H1 (cell line): ENCODE data around the gene DES. TPM values are rescaled to one million over a fixed set of nuclear protein-coding genes. Genes with fewer than 3 reads are reported as not detected.

ENCODE experiments used
- CTCF ChIA-PET: fragments of 300-600 bp; sonication (Branson Sonifier 250); formaldehyde crosslinking; loops from one replicate; lab custom pipeline; 2021; ENCODE audit not compliant: partially characterized antibody; lab: Charles Lee
- POLR2A ChIA-PET: fragments of 300-600 bp; sonication (Branson Sonifier 250); formaldehyde crosslinking; loops from one replicate; lab custom pipeline; 2021; ENCODE audit warnings: inconsistent platforms; ENCODE audit not compliant: partially characterized antibody; lab: Charles Lee
- DNase-seq, 2 experiments: peaks; one replicate each; pipeline versions ENCODE4 v3.0.0 to v3.0.0-alpha.2; 2010 to 2022; ENCODE audit warnings: low spot score in 2 of 2, low read depth in 1 of 2, mixed read lengths in 1 of 2
- FAIRE-seq: peaks from 2 replicates; lab custom pipeline; 2011; peaks lifted over from hg19 to GRCh38; lab: Jason Lieb, UNC
- H2AFZ ChIP-seq: 2 replicates; pipeline ENCODE4 v1.8.1; 2012; ENCODE audit warnings: low read length, inconsistent platforms
- H2AK5ac ChIP-seq: 2 replicates; pipeline ENCODE4 v1.6.1; 2013; ENCODE audit warnings: low read depth, low read length
- H2BK120ac ChIP-seq: replicated peaks from 2 replicates; pipeline ENCODE3; 2013; ENCODE audit warnings: low read depth, low read length, inconsistent platforms
- H2BK12ac ChIP-seq: 2 replicates; pipeline ENCODE4 v1.6.1; 2013; ENCODE audit warnings: low read depth, low read length
- H2BK15ac ChIP-seq: 2 replicates; pipeline ENCODE4 v1.6.1; 2013; ENCODE audit warnings: low read length
- H2BK20ac ChIP-seq: 2 replicates; pipeline ENCODE4 v1.6.1; 2013; ENCODE audit warnings: low read length
- H2BK5ac ChIP-seq: 2 replicates; pipeline ENCODE4 v1.6.1; 2013; ENCODE audit warnings: low read depth, low read length
- H3K14ac ChIP-seq: 2 replicates; pipeline ENCODE4 v1.6.1; 2013; ENCODE audit warnings: inconsistent platforms; ENCODE audit not compliant: insufficient read length
- H3K18ac ChIP-seq: 2 replicates; pipeline ENCODE4 v1.6.1; 2013; ENCODE audit warnings: low read length; ENCODE audit errors: extremely low read depth
- H3K23ac ChIP-seq: 2 replicates; pipeline ENCODE4 v1.6.1; 2013; ENCODE audit warnings: inconsistent platforms; ENCODE audit not compliant: insufficient read length
- H3K23me2 ChIP-seq: 2 replicates; pipeline ENCODE4 v1.6.1; 2013; ENCODE audit warnings: low read depth, low read length
- H3K27ac ChIP-seq: 2 replicates; pipeline ENCODE4 v1.6.1; 2011; ENCODE audit warnings: low read depth, low read length, inconsistent platforms
- H3K27me3 ChIP-seq, 4 experiments: replicated peaks in 1 of 4; 1 replicate in 1 of 4; 2 replicates in 3 of 4; pipeline versions ENCODE4 v1.6.1 to v1.8.1; 2011 to 2013; ENCODE audit warnings: low read length in 3 of 4, mild to moderate bottlenecking in 3 of 4, inconsistent platforms in 2 of 4, mixed read lengths in 2 of 4, moderate library complexity in 1 of 4; ENCODE audit not compliant: control insufficient read depth in 3 of 4, insufficient read depth in 3 of 4; ENCODE audit errors: extremely low read depth in 1 of 4
- H3K36me3 ChIP-seq, 4 experiments: 2 replicates each; pipeline versions ENCODE4 v1.6.1 to v1.8.1; 2011 to 2013; ENCODE audit warnings: mild to moderate bottlenecking in 4 of 4, low read length in 3 of 4, moderate library complexity in 2 of 4, control low read depth in 1 of 4, inconsistent platforms in 1 of 4; ENCODE audit not compliant: insufficient read depth in 4 of 4, control insufficient read depth in 2 of 4
- H3K4ac ChIP-seq: replicated peaks from 2 replicates; pipeline ENCODE3; 2013; ENCODE audit warnings: low read length, low read depth, mixed read lengths, inconsistent platforms; ENCODE audit not compliant: insufficient read length
- H3K4me1 ChIP-seq, 4 experiments: replicated peaks in 1 of 4; 1 replicate in 1 of 4; 2 replicates in 3 of 4; pipeline versions ENCODE4 v1.6.1 to v1.8.1; 2011 to 2013; ENCODE audit warnings: low read length in 3 of 4, inconsistent platforms in 2 of 4, mixed read lengths in 1 of 4; ENCODE audit not compliant: insufficient read depth in 4 of 4, control insufficient read depth in 3 of 4
- H3K4me2 ChIP-seq, 2 experiments: 2 replicates each; pipeline versions ENCODE4 v1.6.1 to v1.8.1; 2011 to 2013; ENCODE audit warnings: low read depth in 2 of 2, low read length in 2 of 2, control low read depth in 1 of 2, inconsistent platforms in 1 of 2, mild to moderate bottlenecking in 1 of 2; ENCODE audit not compliant: insufficient read depth in 1 of 2
- H3K4me3 ChIP-seq, 4 experiments: fragments of 200-600, 300-600 bp in 1 of 4; sonication (generic), shearing (Covaris generic), sonication (Bioruptor Twin) in 1 of 4; 2 replicates each; pipeline versions ENCODE4 v1.5.1 to v1.8.1; 2011 to 2016; ENCODE audit warnings: low read length in 4 of 4, low read depth in 3 of 4, control low read depth in 2 of 4, inconsistent platforms in 2 of 4, mild to moderate bottlenecking in 2 of 4, mixed read lengths in 1 of 4, moderate library complexity in 1 of 4; ENCODE audit not compliant: insufficient read depth in 2 of 4; ENCODE audit errors: extremely low read depth in 1 of 4
- H3K56ac ChIP-seq: replicated peaks from 2 replicates; pipeline ENCODE3; 2013; ENCODE audit warnings: low read depth, mild to moderate bottlenecking, mixed read lengths, low read length, inconsistent platforms; ENCODE audit not compliant: insufficient read length
- H3K79me1 ChIP-seq: 2 replicates; pipeline ENCODE4 v1.6.1; 2013; ENCODE audit warnings: low read depth, low read length, control low read depth
- H3K79me2 ChIP-seq, 2 experiments: 2 replicates each; pipeline versions ENCODE4 v1.6.1 to v1.8.1; 2012 to 2013; ENCODE audit warnings: low read length in 2 of 2, mild to moderate bottlenecking in 2 of 2, inconsistent platforms in 1 of 2; ENCODE audit not compliant: insufficient read depth in 2 of 2, control insufficient read depth in 1 of 2
- H3K9ac ChIP-seq, 4 experiments: replicated peaks in 1 of 4; 1 replicate in 1 of 4; 2 replicates in 3 of 4; pipeline versions ENCODE4 v1.6.1 to v1.8.1; 2011 to 2013; ENCODE audit warnings: low read depth in 3 of 4, low read length in 3 of 4, control low read depth in 2 of 4, mild to moderate bottlenecking in 2 of 4, moderate library complexity in 2 of 4, inconsistent platforms in 1 of 4; ENCODE audit errors: extremely low read depth in 1 of 4
- H3K9me3 ChIP-seq, 2 experiments: 2 replicates each; pipeline versions ENCODE4 v1.6.1 to v1.8.1; 2012 to 2013; ENCODE audit warnings: mild to moderate bottlenecking in 2 of 2, moderate library complexity in 2 of 2, control low read depth in 1 of 2, inconsistent platforms in 1 of 2, low read depth in 1 of 2, low read length in 1 of 2, mixed read lengths in 1 of 2; ENCODE audit not compliant: insufficient read depth in 2 of 2
- H4K20me1 ChIP-seq, 2 experiments: replicated peaks in 1 of 2; 2 replicates each; pipeline versions ENCODE3 to v1.8.1; 2011 to 2013; ENCODE audit warnings: inconsistent platforms in 2 of 2, low read length in 2 of 2, mild to moderate bottlenecking in 1 of 2; ENCODE audit not compliant: insufficient read depth in 2 of 2, control insufficient read depth in 1 of 2
- H4K5ac ChIP-seq: 2 replicates; pipeline ENCODE4 v1.6.1; 2013; ENCODE audit warnings: low read length, low read depth, mixed read lengths, inconsistent platforms; ENCODE audit not compliant: insufficient read length
- H4K8ac ChIP-seq: 2 replicates; pipeline ENCODE4 v1.8.0; 2013; ENCODE audit warnings: mild to moderate bottlenecking, moderate library complexity, low read length, inconsistent platforms; ENCODE audit not compliant: insufficient read depth; ENCODE audit errors: extremely low read depth
- H4K91ac ChIP-seq: replicated peaks from 2 replicates; pipeline ENCODE3; 2013; ENCODE audit warnings: low read length, mixed read lengths, inconsistent platforms; ENCODE audit not compliant: insufficient read length
- ASH2L ChIP-seq: fragments of 200-600, 300-600 bp; sonication (generic); IDR thresholded peaks from one replicate; pipeline ENCODE4 v1.7.1; 2017; ENCODE audit warnings: low read length
- BACH1 ChIP-seq: IDR thresholded peaks from 2 replicates; pipeline ENCODE4 v1.6.1; 2012; ENCODE audit warnings: low read length, improper control_type of control experiment
- CTBP2 ChIP-seq: IDR thresholded peaks from 2 replicates; pipeline ENCODE4 v1.7.0; 2011; ENCODE audit warnings: borderline replicate concordance, mild to moderate bottlenecking, moderate library complexity, mixed read lengths, low read length; ENCODE audit not compliant: insufficient read depth, insufficient read length
- CTCF ChIP-seq, 3 experiments: IDR thresholded peaks; 1 replicate in 2 of 3; 2 replicates in 1 of 3; pipeline versions ENCODE4 v1.5.1 to v1.6.1; 2011; ENCODE audit warnings: low read length in 3 of 3, mild to moderate bottlenecking in 3 of 3, inconsistent platforms in 2 of 3, low read depth in 1 of 3, moderate library complexity in 1 of 3; ENCODE audit not compliant: insufficient read depth in 1 of 3; ENCODE audit errors: control extremely low read depth in 1 of 3
- RAD21 ChIP-seq, 2 experiments: IDR thresholded peaks in 1 of 2; conservative IDR thresholded peaks in 1 of 2; 2 replicates each; pipeline ENCODE4 v1.6.1; 2011; ENCODE audit warnings: low read depth in 2 of 2, low read length in 2 of 2, improper control_type of control experiment in 1 of 2, inconsistent platforms in 1 of 2, mild to moderate bottlenecking in 1 of 2, moderate library complexity in 1 of 2
- SAP30 ChIP-seq: fragments of 300-600 bp; sonication (generic); IDR thresholded peaks from 2 replicates; pipeline ENCODE4 v1.7.1; 2012; ENCODE audit warnings: low read length, moderate library complexity, mild to moderate bottlenecking, inconsistent platforms; ENCODE audit not compliant: insufficient read depth, insufficient replicate concordance
- TBP ChIP-seq: IDR thresholded peaks from 2 replicates; pipeline ENCODE4 v1.6.1; 2011; ENCODE audit warnings: low read depth, low read length, improper control_type of control experiment
- WGBS, 2 experiments: shearing (Covaris generic) in 1 of 2; methylation state at CpG; one replicate each; pipeline versions ENCODE4 v1.1.6 to v1.1.7; 2013 to 2015; ENCODE audit warnings: low lambda C conversion rate in 2 of 2, mixed read lengths in 2 of 2, inconsistent platforms in 1 of 2, low coverage in 1 of 2, missing lambda C conversion rate in 1 of 2; ENCODE audit not compliant: insufficient replicate concordance in 2 of 2, insufficient coverage in 1 of 2, insufficient read length in 1 of 2; ENCODE audit errors: extremely low coverage in 1 of 2, missing lambda C conversion rate in 1 of 2; 5-methylcytosine and 5-hydroxymethylcytosine counted together
- polyA plus RNA-seq, 7 experiments: library from polyadenylated mRNA; depleted of rRNA in 3 of 7; stranded (reverse) in 5 of 7; unstranded in 2 of 7; fragments of >200 nt in 5 of 7; fragments of 200-250 nt in 2 of 7; gene quantifications; 1 replicate in 5 of 7; 2 replicates in 1 of 7; 4 replicates in 1 of 7; pipeline versions ENCODE4 v1.2.1 to v1.2.3, GENCODE V29; 2011 to 2013; ENCODE audit warnings: missing spikeins in 2 of 7, mixed read lengths in 2 of 7
- total RNA-seq: library from RNA; stranded (reverse); fragmentation: NEBNext Ultra II Directional; extraction: Animal tissue kit (Norgen Biotek cat#: 25700); gene quantifications from 2 replicates; pipeline ENCODE4 v1.2.1, GENCODE V29; 2021

Gene DES
- total and polyA plus RNA-seq, 2 of the 8 experiments (the other 6 are each of a cell fraction or from before 2014, with no cell fraction given), result 1.8 to 4.3 TPM

GRCh38 chr2:219433666-219434467 lies 15.7 kb downstream of the DES start:
- FAIRE-seq (peak; percentile 97), DNase-seq (peak; percentile 63 to 87)
- WGBS, 2 experiments, result 31% methylated on average over 16 of the region's 16 CpGs; no CpG with 5 or more reads in 1 of the 2 experiments
- peak overlapping the region; percentile 90 to 94 for H3K4me2 ChIP-seq
- peak overlapping the region; percentile 98 for H4K91ac ChIP-seq
- no peaks in the 10 kb centered on the region for H3K79me2 ChIP-seq
- peak overlapping the region; percentile 63 for H4K5ac ChIP-seq
- H3K4me1 ChIP-seq, result peaks cover 0 to 13% (median 7%) of the 10 kb centered on the region in 4 experiments; a peak in 5 of 7 replicates
- H2BK12ac ChIP-seq, result peak overlapping the region; percentile 5; the same call in 1 of the 2 replicates
- no peak overlapping the region for H3K27ac ChIP-seq
- peaks cover 0 to 15% (median 12%) of the 10 kb centered on the region in 4 experiments; a peak in 6 of 7 replicates for H3K27me3 ChIP-seq
- no peaks in the 10 kb centered on the region for H3K36me3 ChIP-seq
- H3K56ac ChIP-seq, result no peak overlapping the region
- H2BK20ac ChIP-seq, result no peak overlapping the region; the same call in 1 of the 2 replicates
- H4K8ac ChIP-seq, result peak overlapping the region; percentile 66
- H3K23ac ChIP-seq, result no peak overlapping the region
- H2AFZ ChIP-seq, result peak overlapping the region; percentile 64; the same call in 1 of the 2 replicates
- peak overlapping the region; percentile 99; the same call in 1 of the 2 replicates for H2BK15ac ChIP-seq
- CTCF ChIA-PET, result interaction anchor here (1.1 to 113.1 kb wide), 8 partner anchors 22 to 139 kb away, joined by 3 to 7248 read pairs (median 12); partner anchors contain the start of genes ASIC4, CHPF, DES and DNPEP
- H3K18ac ChIP-seq, result peak overlapping the region; percentile 85
- H3K23me2 ChIP-seq, result peaks cover 6% of the 10 kb centered on the region; the same call in 1 of the 2 replicates
- peak overlapping the region; percentile 0 for H3K4ac ChIP-seq
- peak overlapping the region; percentile 1; the same call in 1 of the 2 replicates for H2BK5ac ChIP-seq
- H3K4me3 ChIP-seq, result peak overlapping the region; percentile 24 to 57 (median 36); a peak in 7 of 8 replicates
- peak overlapping the region in 1 of 4 experiments; percentile 41; a peak in 2 of 7 replicates for H3K9ac ChIP-seq
- POLR2A ChIA-PET, result interaction anchor here (0.7 to 5.3 kb wide), 6 partner anchors 12 to 109 kb away, joined by 3 to 30 read pairs (median 4); partner anchors contain the start of gene CHPF
- no peaks in the 10 kb centered on the region for H3K9me3 ChIP-seq
- H2AK5ac ChIP-seq, result no peak overlapping the region
- H4K20me1 ChIP-seq, result no peaks in the 10 kb centered on the region
- H3K79me1 ChIP-seq, result no peaks in the 10 kb centered on the region
- H2BK120ac ChIP-seq, result no peak overlapping the region
- no peak overlapping the region for H3K14ac ChIP-seq
- TF ChIP-seq CTCF (IDR thresholded peaks at IDR 0.05; ENCODE audit: control extremely low read depth in 1 of 3, insufficient read depth in 1 of 3, low read depth in 1 of 3, low read length in 3 of 3), result peak; percentile 57 to 90 (median 82)
- peak; percentile 53 for TF ChIP-seq CTBP2
- peak; percentile 74 to 79 for TF ChIP-seq RAD21 (IDR thresholded peaks at IDR 0.05 in 1 of 2, conservative IDR thresholded peaks at IDR 0.05 in 1 of 2; ENCODE audit: low read depth in 2 of 2, low read length in 2 of 2)
- 0 out of 2 replicates have a peak, but pooled peaks have one; percentile 15 for TF ChIP-seq BACH1
- no peak for TF ChIP-seq TBP
- TF ChIP-seq SAP30, result no peak
- TF ChIP-seq ASH2L, result peak; percentile 80
